HG02970 (cell line): Measurements from ENCODE around the gene PCMT1.
"Not testable (repeated sequence)": the region's sequence is repeated elsewhere in the genome, so short reads cannot be mapped to it uniquely, and the experiment has no call there.

Experiments used
- ATAC-seq: cut with Tn5 transposase; IDR thresholded peaks from one replicate; pipeline ENCODE4 v1.9.1; 2021; ENCODE audit warnings: mild to moderate bottlenecking, moderate library complexity, moderate number of reproducible peaks; ENCODE audit not compliant: unreplicated experiment, low FRiP score

PCMT1 gene

DNA sequence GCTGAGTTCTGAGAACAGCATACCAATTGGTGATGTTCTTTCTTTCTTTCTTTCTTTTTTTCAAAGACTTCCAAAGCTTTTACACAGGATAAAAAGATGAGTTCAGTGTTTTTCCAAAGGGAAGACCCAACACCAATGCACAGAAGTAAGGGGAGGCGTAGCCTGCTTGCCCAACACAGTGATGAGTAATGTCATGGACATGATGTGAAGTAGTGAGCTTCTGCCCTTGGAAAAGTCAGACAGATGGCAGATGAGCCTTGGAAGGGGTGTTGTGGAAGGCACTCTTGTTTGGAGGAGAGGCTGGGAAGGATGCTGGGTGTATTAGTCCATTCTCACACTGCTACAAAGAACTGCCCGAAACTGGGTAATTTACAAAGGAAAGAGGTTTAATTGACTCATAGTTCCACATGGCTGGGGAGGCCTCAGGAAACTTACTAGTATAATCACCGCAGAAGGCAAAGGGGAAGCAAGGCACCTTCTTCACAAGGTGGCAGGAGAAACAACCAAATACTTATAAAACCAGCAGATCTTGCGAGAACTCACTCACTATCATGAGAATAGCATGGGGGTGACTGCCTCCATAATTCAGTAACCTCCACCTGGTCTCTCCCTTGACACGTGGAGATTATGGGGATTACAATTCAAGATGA lies 102.0 kb downstream of the PCMT1 start:
- no peak for ATAC-seq

DNA sequence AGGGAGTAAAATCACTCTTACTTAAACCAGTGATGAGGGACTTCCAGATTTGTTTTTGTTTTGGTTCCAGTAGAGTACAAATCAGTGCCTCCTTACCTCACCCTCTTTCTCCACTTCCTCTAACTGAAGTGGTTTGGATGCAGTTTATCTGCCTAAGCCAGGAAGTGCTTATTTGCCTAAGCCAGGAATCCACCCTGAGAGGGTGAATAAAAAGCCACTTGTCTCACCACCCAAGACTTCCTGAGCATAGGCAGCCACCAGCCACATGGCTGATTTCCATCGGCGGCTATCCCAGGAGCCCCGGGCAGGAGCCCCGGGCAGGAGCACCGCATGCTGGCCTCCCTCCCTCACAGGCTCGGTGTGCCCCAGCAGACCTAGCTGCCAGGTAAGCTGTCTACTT lies 102.6 kb downstream of the PCMT1 start:
- ATAC-seq: no peak

DNA sequence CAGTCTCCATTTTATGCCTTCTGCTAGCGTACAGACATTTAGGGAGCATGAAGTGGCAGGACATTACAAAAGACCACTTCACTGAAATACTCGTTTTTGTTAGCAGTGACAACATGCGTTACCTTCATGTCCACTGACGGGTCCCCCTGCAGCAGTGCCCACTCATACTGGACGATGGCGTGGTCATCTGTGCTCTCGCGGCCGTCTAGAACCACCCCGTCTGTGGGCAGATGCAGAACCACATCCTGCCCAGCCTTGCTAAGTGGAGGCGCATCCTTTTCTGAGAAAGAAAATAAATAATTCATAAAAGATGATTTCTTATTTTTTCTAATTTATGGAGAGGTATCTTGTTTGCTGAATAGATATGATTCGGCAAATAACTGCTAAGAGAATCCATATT lies 103.3 kb downstream of the PCMT1 start:
- ATAC-seq: no peak

DNA sequence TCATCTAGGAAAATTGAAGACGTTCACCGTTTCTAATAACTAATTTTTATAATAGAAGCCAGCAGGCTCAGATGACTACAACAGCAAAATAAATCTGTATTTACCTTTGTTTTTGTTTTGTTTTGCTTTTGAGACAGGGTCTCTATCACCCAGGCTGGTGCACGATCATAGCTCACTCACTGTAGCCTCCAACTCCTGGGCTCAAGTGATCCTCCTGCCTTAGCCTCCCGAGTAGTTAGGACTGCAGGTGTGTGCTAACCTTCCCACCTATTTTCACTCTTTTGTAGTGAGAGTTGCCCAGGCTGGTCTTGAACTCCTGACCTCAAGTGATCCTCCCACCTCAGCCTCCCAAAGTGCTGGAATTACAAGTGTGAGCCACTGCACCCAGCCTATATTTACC lies 104.5 kb downstream of the PCMT1 start:
- ATAC-seq: not testable (repeated sequence)

DNA sequence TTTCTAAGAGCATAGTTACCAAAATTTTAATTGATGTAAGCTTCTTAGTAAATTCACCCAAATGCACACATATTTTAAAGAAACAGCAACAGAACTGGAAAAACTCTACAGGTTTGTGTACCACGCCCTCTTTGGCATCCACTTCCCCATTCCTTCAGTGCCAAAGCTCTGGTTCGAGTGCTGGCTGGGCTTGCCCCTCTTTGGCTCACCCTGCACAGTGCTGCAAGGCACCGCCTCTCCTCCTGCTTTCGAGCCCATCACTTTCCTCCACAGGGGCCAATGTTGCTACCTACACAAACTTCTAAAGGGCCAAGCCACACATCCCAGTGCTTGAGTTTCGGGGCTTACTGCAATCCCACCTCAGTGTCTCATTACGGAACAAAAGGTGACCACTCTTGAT lies 105.0 kb downstream of the PCMT1 start:
- no peak for ATAC-seq

DNA sequence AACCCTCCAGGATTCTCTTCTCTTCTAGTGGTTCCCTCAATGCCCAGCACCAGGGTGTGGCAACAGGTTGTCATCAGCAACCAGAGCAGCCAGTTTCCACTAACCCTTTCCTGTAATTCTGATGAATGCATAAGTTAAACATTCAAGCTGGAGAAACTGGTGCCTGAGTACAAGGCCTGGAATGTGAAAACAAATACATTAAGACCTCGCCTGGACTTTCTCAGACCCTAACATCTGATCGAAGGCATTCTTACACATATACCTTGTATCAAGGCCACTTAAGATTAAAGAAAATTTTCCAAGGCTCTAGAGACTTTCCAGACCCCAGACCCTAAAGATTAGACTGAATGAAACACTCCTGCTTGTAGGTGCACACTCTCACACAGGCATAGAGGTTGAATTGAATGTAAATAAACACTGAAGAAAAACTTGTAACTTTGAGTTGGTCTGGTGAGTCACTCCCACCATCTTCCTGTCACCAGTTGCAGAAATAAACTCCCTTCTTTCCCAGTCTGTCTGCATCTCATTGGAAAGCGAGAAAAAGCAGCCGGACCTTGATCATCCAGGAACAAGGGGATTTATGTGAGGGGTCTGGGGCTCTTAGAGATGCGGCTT lies 105.6 kb downstream of the PCMT1 start:
- no peak for ATAC-seq

DNA sequence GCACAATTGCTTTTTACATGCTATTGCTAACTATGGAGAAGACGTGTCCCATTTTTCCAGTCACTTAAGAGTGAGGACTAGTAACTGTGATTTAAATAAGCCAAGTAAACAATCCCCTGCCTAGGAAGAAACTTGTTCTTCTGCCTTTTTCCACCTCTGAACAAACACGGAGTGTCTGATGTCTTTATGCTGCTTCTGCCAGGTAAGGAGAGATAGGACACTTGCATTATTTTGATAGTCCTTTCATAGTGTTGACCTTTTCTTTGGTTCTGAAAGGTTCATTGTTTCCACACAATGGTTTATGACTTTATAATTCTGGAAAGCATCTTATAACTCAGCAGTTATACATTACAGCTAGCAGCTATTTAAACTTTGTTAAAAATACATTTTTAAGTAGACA lies 106.2 kb downstream of the PCMT1 start:
- ATAC-seq: no peak

DNA sequence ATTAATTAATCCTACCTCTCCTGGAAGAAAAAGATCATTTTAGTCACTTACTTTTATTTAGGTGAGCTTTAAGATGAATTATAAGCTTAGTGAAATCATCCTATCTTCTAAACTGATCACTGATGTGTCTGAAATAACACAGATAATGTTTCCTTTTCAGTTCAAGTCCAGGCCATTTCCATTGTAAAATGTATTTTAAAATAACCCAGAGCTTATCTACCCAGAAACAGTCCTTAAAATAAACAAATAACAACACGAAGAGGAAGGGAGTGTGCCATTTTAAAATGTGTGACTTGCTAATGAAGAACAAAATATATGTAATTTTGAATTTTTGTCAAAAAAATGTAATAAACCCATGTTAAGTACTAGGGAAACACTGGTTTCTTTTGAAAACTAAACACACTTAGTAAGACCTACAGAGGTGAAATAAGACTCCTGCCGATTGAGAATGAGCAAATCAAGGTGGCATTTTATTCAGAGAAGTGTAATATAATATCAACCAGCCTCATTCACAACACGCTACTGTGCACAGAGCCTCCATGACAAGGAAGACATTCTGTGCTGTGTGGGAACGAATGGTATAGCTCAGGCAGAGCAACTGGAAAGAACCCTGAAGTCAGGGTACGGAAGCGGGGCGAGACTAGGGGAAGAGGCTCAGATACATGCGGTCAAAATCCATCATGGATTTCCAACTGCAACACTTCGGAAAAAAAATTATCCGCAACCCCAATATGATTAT lies 106.9 kb downstream of the PCMT1 start:
- ATAC-seq: no peak

DNA sequence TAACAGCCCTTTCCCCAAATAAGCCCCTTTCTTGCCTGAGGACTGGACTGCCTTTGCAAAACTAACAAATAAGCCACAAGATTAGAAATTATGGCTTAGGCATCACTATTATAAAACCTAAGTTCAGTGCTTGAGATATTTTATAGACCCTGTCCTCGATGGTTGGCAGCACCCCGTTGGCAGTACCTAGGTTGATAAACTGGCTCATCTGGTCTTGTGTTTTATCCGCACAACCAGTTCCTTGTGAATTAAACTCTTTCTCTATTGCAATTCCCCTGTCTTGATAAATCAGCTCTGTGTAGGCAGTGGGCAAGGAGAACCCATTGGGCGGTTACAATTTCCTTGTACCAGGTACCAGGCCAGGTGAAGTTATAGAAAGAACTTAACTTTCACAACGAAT lies 108.0 kb downstream of the PCMT1 start:
- ATAC-seq: no peak

DNA sequence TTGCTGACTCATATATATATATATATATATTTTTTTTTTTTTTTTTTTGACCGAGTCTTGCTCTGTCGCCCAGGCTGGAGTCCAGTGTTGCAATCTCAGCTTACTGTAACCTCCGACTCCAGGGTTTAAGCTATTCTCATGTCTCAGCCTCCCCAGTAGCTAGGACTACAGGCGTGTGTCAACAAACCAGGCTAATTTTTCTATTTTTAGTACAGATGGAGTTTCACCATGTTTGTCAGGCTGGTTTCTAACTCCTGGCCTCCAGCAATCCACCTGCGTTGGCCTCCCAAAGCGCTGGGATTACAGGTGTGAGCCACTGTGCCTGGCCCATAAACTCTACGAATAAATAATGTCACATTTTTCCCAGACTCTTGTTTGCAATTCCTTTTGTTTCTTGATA lies 109.8 kb downstream of the PCMT1 start:
- ATAC-seq: no peak

DNA sequence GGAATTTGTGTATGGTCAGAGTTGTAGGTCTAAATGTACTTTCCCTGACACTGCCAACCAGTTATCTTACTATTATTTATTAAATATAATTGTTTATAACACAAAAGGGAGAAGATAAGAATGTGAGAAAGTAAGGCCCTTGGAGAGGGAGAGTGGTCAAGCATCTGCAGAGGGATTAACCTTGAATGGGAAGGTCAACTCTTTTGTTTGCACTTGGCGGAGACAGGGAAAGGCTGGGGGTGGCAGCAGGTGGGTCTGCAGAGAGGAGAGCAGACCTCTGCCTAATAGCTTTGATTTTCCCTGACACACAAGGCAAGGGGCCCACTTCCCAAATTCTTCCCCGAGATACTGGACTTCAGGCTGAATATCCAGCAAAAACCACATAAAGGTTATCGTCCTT lies 110.4 kb downstream of the PCMT1 start:
- ATAC-seq: no peak

DNA sequence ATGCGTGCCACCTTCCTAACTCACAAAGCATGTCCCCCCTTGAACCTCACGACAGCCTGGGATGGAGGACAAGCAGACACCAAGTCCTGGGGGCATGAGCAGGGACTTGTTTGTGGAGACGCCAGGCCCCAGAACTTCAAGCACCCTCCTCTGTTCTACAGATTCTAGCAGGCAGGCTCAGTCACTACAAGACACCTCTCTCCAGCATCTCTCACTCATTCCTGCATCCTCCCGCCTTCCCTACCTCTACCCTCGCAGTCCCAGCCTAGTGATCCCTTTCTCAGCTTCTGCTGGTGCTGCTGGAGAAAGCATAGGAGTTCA lies 110.9 kb downstream of the PCMT1 start:
- ATAC-seq: no peak
